Neural cell (in vitro differentiated cells): ENCODE results near the gene CYP26A1.

Source experiments
- CTCF ChIP-seq: fragments of 450-650 bp; IDR thresholded peaks from 2 replicates; pipeline ENCODE4 v1.5.1; 2014; ENCODE audit warnings: antibody characterized with exemption, mild to moderate bottlenecking, moderate library complexity; ENCODE audit not compliant: poor library complexity, severe bottlenecking
- EP300 ChIP-seq: fragments of 450-650 bp; conservative IDR thresholded peaks from 2 replicates; pipeline ENCODE4 v1.6.1; 2014; ENCODE audit warnings: antibody characterized with exemption, mild to moderate bottlenecking, moderate library complexity; ENCODE audit not compliant: poor library complexity, severe bottlenecking
- EZH2 ChIP-seq: fragments of 200-600, 300-800 bp; shearing (Covaris generic), sonication (generic); IDR thresholded peaks from 2 replicates; pipeline ENCODE4 v1.6.1; 2014; ENCODE audit warnings: antibody characterized with exemption, low read length, borderline replicate concordance, mild to moderate bottlenecking; ENCODE audit not compliant: insufficient read depth, poor library complexity, severe bottlenecking
- POLR2AphosphoS5 ChIP-seq: IDR thresholded peaks from 2 replicates; pipeline ENCODE4 v1.6.1; 2012
- RAD21 ChIP-seq: fragments of 450-650 bp; conservative IDR thresholded peaks from 2 replicates; pipeline ENCODE4 v1.6.1; 2014; ENCODE audit warnings: antibody characterized with exemption, mild to moderate bottlenecking, moderate library complexity
- TAF1 ChIP-seq: IDR thresholded peaks from 2 replicates; pipeline ENCODE4 v1.6.1; 2012; ENCODE audit warnings: low read depth
- TF ChIP-seq, protein P1 (sequence below): IDR thresholded peaks from 2 replicates; pipeline ENCODE4 v1.6.1; 2012; ENCODE audit warnings: borderline replicate concordance

DNA sequence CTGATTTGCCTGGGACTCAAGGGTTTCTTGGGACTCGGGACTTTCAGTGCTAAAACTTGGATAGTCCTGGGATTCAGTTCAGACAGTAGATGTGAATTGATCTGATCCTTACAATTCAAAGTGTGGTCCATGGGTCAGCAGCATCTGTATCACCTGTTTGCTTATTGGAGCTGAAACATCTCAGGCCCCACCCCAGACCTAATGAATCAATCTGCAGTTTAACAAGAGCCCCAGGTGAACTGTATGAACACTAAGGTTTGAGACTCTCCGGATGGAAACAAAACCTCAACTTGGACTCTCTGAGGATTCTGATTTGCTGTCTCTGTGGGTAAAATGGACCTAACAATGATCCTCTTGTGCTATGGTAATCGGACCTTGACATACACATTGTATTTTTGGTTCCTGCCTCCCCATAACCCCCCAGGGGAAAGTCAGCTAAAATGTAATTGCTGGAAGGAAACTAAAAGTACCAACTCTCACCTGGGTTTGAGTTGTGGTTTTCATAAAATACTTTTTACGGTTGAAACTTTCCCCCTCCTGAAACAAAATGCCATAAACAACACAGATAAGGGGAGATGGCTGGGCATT lies 11.7 kb downstream of the CYP26A1 start:
- no peak for TF ChIP-seq CTCF
- no peak for TF ChIP-seq RAD21
- TF ChIP-seq EZH2, result no peak
- TF ChIP-seq EP300, result no peak
- no peak for TF ChIP-seq TAF1
- TF ChIP-seq, protein P1, sequence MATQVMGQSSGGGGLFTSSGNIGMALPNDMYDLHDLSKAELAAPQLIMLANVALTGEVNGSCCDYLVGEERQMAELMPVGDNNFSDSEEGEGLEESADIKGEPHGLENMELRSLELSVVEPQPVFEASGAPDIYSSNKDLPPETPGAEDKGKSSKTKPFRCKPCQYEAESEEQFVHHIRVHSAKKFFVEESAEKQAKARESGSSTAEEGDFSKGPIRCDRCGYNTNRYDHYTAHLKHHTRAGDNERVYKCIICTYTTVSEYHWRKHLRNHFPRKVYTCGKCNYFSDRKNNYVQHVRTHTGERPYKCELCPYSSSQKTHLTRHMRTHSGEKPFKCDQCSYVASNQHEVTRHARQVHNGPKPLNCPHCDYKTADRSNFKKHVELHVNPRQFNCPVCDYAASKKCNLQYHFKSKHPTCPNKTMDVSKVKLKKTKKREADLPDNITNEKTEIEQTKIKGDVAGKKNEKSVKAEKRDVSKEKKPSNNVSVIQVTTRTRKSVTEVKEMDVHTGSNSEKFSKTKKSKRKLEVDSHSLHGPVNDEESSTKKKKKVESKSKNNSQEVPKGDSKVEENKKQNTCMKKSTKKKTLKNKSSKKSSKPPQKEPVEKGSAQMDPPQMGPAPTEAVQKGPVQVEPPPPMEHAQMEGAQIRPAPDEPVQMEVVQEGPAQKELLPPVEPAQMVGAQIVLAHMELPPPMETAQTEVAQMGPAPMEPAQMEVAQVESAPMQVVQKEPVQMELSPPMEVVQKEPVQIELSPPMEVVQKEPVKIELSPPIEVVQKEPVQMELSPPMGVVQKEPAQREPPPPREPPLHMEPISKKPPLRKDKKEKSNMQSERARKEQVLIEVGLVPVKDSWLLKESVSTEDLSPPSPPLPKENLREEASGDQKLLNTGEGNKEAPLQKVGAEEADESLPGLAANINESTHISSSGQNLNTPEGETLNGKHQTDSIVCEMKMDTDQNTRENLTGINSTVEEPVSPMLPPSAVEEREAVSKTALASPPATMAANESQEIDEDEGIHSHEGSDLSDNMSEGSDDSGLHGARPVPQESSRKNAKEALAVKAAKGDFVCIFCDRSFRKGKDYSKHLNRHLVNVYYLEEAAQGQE, result no peak
- no peak for TF ChIP-seq POLR2AphosphoS5
